ENCODE results near the gene TP73.

- TF ChIP-seq CTCF (IDR thresholded peaks at IDR 0.05) (no peak), POLR2A (IDR thresholded peaks at IDR 0.05) (no peak)
Measured at GRCh38 chr1:3736708-3737107, 84.4 kb downstream of the TP73 start.
